Endothelial cell of umbilical vein (primary cell): Measurements from ENCODE around the gene AP1B1.

Experiments
- CTCF ChIP-seq, 2 donors: IDR thresholded peaks; 1 replicate in 1 of 2; 2 replicates in 1 of 2; pipeline ENCODE4 v1.5.1; 2011; ENCODE audit warnings: low read length in 2 of 2, mild to moderate bottlenecking in 2 of 2, moderate library complexity in 2 of 2, control low read depth in 1 of 2, inconsistent platforms in 1 of 2, low read depth in 1 of 2; ENCODE audit not compliant: insufficient read depth in 1 of 2; ENCODE audit errors: extremely low read depth in 1 of 2
- EZH2 ChIP-seq: IDR thresholded peaks from 2 replicates; pipeline ENCODE4 v1.6.1; 2012; ENCODE audit warnings: borderline replicate concordance, low read depth, mild to moderate bottlenecking, moderate library complexity, low read length, inconsistent platforms; ENCODE audit not compliant: severe bottlenecking
- FOS ChIP-seq: IDR thresholded peaks from 2 replicates; pipeline ENCODE4 v1.6.1; 2011; ENCODE audit warnings: mild to moderate bottlenecking, low read length, moderate library complexity, borderline replicate concordance; ENCODE audit not compliant: insufficient read depth
- GATA2 ChIP-seq: IDR thresholded peaks from 2 replicates; pipeline ENCODE4 v1.7.0; 2011; ENCODE audit warnings: low read depth, mild to moderate bottlenecking, moderate library complexity, mixed read lengths, low read length; ENCODE audit not compliant: insufficient read length, insufficient read depth
- JUN ChIP-seq: IDR thresholded peaks from 2 replicates; pipeline ENCODE4 v1.6.1; 2011; ENCODE audit warnings: borderline replicate concordance, low read depth; ENCODE audit not compliant: insufficient read length, insufficient read depth
- MYC ChIP-seq: IDR thresholded peaks from one replicate; pipeline ENCODE4 v1.6.1; 2011; ENCODE audit warnings: mild to moderate bottlenecking, low read depth, low read length
- POLR2A ChIP-seq: IDR thresholded peaks from 2 replicates; pipeline ENCODE4 v1.6.1; 2012; ENCODE audit warnings: low read depth, mild to moderate bottlenecking, control low read depth, low read length
- POLR2AphosphoS5 ChIP-seq: IDR thresholded peaks from 2 replicates; pipeline ENCODE4 v1.6.1; 2012; ENCODE audit warnings: low read depth, mild to moderate bottlenecking, control low read depth, low read length, moderate library complexity; ENCODE audit not compliant: insufficient read depth
- TF ChIP-seq, protein P1 (sequence below): IDR thresholded peaks from 2 replicates; pipeline ENCODE4 v1.6.1; 2011; ENCODE audit not compliant: insufficient read depth, insufficient read length

DNA sequence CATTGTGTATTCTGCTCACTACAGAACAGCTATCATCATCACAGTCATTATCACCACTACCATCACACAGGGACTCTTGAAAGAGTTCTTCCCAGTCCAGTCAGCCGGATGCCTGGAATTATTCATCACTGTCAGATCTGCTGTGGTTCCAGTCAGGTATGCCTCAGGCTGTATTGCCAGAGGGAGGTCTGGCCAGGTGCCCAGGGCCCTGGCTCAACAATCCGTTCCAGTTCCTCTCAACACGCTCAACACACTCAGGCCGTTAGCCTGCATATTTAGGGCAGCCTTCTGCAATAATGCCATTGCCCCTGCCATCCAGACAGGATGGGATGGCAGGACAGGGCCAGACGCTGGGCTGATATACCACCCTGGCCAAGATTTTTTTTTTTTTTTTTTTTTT lies 44.2 kb downstream of the AP1B1 start:
- TF ChIP-seq CTCF (IDR thresholded peaks at IDR 0.05; ENCODE audit: extremely low read depth in 1 of 2, insufficient read depth in 1 of 2, low read depth in 1 of 2, low read length in 2 of 2) (no peak), POLR2AphosphoS5 (no peak), FOS (no peak), POLR2A (no peak), GATA2 (no peak), EZH2 (no peak), MYC (no peak), JUN (no peak)
- TF ChIP-seq, protein P1, sequence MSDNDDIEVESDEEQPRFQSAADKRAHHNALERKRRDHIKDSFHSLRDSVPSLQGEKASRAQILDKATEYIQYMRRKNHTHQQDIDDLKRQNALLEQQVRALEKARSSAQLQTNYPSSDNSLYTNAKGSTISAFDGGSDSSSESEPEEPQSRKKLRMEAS, result no peak
